ENCODE results near the gene IL5RA.

Gene IL5RA, protein sequence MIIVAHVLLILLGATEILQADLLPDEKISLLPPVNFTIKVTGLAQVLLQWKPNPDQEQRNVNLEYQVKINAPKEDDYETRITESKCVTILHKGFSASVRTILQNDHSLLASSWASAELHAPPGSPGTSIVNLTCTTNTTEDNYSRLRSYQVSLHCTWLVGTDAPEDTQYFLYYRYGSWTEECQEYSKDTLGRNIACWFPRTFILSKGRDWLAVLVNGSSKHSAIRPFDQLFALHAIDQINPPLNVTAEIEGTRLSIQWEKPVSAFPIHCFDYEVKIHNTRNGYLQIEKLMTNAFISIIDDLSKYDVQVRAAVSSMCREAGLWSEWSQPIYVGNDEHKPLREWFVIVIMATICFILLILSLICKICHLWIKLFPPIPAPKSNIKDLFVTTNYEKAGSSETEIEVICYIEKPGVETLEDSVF

DNA sequence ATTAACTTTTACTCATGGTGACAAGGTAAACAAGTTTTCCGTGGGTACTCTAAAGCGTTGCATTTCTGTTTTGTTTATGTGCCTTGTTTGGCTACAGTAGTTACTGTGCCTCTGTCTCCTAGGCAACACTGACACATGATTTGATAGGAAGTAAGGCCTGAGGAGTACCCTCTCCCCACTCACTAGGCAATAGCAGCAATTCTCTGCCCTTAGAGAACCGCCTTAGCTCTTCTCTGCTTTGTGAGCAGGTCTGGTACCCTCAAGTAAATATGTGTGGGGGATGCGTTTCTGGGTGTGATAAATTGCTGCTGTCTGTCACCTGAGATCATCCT, at the start of gene IL5RA:
Gene IL5RA (minus strand): TSS at position 76 of the 332 bp plus-strand sequence. CDS start 5,390 bp downstream, outside the sequence.
- DNase-seq: peak; percentile 77

DNA sequence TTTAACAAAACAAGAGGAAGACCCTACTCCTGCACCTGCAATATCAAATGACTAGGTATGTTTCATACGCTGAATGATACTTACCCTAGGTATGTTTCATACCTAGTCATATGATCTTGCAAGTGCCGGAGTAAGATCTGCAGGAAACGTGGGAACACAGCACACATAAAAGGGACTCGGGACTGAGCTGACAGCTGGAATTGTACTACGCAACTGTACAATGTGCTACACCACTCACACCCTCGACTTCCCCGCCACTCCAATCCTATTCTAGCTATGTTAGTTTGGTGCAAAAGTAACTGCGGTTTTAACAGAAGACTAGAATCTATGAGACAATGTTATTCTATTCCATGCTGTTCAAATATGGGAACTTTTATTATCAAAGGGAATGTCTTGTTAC, 47.3 kb upstream of the IL5RA start:
- no peak for DNase-seq

DNA sequence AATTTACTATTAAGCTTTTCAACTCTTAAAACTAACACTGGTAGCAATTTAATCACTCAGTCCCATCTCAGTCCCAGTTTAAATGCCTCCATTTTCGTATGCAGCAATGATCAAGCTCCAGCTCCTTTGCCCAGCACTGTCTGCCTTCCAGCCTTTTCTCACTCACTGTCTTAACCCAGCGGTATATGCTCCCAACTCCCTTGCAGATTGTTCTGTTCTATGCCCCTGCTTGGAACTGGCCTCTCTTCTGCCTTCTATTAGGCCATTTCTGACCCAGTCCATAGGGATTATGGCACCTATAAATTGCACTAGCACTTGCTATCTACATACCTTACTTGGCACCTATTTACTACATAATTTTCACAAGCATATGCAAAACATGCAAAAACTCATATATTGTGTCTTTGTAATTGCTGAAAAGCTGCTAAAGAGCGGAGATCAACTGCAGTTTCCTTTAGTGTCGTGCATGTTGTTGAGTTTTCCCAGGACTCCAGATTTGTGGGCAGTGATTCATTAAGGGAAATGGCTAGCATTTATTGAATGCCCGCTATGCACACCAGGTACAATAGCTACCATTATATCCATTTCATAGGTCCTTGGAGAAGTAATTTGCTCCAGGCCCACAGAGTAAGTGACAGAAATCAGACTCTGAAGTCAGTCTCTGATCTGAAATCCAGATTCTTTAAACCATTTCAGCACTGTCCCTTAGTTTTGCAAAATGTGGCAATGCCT, 44.9 kb upstream of the IL5RA start:
- DNase-seq: no peak

DNA sequence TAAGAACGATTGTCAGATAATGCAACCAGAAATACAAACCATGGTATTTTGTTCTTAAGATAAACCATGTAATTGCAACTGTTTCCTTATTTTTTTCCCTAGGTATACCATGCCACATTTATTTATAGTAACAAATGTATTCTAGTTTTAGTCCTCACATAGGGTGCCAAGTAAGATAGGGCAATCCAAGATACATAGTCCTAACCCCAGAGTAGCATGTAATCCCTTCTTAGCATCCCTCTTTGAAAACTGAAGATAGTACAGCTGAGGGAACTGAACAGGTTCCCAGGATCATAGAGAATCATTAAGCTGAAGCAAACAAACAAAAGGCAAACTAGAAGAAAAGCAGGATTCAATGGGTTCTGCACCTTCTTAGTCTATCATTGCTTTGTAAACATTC, 41.3 kb upstream of the IL5RA start:
- DNase-seq: no peak

DNA sequence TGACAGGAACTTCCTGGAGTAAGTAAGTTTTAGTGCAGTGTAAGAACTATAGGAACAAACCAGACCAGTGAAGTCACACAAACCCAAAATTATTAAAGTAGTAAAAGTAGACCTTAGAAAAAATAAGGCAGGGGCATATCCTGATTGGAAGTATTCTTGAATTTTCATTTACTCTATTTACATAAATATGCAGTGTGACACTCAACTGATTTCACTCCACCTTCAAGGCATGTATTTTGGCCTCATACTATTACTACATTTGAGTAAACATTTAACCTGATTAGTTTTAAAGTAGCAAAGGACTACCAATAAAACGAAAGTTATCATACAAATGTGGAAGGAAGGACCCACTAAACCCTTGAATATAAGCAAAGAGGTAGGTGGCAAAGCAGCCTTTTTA, 39.4 kb upstream of the IL5RA start:
- DNase-seq: no peak

DNA sequence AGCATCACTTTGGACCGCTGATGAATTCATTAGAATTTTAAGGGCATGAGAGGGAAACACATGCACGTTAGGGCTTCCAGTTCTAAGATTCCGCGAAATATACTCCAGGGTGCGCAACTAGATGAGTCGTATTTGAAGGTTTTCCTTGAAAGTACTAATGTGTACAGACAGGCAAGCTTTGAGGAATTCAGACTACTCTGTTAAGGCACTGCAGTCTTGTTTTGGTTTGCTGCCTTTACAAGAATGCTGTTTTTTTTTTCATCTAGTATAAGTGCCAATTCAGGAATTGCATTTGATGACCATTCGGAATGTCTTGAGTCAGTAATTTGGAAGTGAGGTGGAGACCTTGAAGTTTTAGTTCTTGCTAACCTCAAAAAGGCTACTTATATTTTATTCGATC, 35.7 kb upstream of the IL5RA start:
- DNase-seq: no peak

DNA sequence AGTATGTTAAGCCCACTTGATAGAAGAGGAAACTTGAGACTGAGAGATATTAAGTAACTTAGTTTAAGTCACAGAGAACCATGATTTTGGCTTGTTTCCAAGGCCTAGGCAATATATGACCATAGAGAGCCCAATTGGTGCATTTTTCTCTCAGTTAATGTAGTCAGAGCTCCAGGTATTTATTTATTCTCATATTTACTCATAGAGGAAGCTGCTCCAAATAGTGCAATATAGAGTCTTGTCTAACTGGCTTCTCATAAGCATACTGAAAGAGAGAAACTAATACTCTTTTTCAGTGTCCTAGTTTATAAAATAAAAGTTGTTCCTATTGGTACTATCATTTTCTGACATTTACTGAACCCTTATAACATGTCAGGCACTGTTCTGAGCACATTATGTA, 31.8 kb upstream of the IL5RA start:
- DNase-seq: no peak

- DNase-seq: no peak
Measured at GRCh38 chr3:3137526-3137925, 27.4 kb upstream of the IL5RA start.

DNA sequence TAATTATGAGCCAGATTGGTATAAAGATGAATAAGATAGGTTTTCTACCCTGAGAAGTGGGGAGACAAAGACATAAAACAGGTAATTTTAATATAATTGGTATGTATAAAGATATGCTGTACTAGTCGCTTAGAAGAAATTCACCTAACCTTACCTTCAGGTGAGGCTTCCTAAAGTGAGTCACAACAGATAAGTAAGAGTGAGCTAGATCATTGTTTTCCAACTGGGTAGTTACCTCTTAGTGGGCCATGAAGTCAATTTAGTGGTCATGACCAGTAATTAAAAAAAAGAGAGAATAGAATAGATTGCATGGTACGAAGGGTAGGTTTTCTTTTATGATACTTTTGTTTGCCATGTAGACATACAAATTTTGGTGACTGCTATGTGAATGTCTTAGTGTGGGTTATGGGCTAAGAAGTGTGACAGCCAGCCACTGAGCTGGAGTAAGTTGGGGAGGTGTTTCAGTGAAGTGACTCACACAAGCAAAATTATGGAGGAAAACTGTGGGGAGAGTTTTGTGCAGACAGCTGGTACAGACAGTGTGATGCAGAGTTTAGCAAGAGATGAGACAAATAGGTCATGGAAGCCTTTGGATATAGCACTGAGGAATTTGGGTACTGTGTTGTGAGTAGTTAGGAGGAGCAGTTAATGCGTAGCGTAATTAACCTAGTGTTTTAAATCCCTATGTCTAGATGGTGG, 24.7 kb upstream of the IL5RA start:
- no peak for DNase-seq

GRCh38 chr3:3133500-3133899, 23.3 kb upstream of the IL5RA start:
- no peak for DNase-seq

DNA sequence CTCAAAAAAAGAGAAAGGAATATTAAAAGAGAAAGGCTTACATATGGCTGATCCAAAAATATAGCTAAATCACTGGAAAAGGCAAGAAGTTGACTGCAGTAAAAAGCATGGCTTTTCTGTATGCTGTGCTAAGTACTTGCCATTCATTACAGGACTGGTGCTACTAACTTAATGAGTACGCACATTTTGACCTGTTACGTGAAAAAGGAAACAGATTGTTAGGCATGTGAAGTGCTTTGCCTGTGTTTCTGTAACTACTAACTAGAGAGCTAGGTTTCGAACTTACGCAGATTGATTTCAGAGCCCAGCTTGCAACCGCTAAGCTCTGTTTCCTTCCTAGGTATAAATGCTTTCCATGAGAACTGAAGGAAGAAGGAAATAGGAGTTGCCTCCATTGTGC, 19.4 kb upstream of the IL5RA start:
- no peak for DNase-seq

DNA sequence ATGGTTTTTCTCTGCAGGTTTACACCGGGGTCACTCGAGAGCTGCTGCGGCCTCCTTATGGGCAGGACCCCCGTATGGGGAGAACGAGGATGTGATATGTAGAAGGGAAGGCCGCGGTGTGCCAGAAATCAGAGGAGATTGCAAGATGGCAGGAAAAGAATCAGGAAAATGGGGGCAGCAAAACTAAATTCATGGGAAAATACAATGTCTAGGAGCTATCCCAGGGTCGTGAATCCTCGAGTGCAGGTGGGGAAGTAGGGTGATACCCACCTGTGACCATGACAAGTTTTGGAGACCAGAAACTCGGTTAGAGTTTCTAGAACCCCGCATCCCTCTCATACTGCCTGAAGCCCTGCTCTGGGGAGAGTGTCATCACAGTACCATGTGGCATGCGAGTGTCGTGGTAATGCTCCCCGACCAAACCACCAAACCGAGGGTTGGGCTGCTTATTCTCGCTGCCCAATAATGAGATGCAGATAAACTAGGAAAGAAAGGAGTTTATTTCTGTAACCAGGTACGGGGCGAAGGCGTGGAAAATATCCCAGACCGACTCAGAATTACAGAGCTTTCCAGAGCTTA, 17.3 kb upstream of the IL5RA start:
- DNase-seq: peak; percentile 59

- DNase-seq: peak; percentile 95
Measured at GRCh38 chr3:3126477-3127431, 16.6 kb upstream of the IL5RA start, which contains the start of gene TRNT1. Gene TRNT1 (plus strand): TSS chr3:3126940. CDS start chr3:3129041, 2,101 bp downstream.

- no peak for DNase-seq
Measured at GRCh38 chr3:3125977-3126376, 15.8 kb upstream of the IL5RA start.

DNA sequence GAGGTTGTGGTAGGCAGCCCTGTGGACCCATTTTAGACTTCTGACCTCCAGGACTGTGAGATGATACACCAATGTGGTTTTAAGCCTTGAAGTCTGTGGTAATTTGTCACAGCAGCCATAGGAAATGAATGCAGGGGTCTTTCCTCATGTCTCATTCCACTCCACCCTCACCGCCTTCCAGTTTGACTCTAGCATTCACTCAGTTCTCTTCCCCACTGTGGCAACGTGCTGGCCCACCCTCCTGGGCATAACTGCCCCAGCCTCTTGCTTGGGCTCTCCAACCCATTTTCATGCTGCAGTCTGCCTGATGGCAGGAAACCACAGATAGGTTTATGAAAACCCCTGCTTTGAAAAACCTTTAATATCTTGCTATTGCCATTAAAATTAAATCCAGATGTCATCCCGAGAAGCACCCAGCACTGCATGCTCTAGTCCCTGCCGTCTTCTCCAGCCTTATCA, 9.2 kb upstream of the IL5RA start:
- no peak for DNase-seq

- no peak for DNase-seq
Measured at GRCh38 chr3:3117651-3118050, 7.5 kb upstream of the IL5RA start.

GRCh38 chr3:3113042-3113709, 3.0 kb upstream of the IL5RA start:
- DNase-seq: no peak

- no peak for DNase-seq
Measured at GRCh38 chr3:3110749-3111361, 681 bp upstream of the IL5RA start.

DNA sequence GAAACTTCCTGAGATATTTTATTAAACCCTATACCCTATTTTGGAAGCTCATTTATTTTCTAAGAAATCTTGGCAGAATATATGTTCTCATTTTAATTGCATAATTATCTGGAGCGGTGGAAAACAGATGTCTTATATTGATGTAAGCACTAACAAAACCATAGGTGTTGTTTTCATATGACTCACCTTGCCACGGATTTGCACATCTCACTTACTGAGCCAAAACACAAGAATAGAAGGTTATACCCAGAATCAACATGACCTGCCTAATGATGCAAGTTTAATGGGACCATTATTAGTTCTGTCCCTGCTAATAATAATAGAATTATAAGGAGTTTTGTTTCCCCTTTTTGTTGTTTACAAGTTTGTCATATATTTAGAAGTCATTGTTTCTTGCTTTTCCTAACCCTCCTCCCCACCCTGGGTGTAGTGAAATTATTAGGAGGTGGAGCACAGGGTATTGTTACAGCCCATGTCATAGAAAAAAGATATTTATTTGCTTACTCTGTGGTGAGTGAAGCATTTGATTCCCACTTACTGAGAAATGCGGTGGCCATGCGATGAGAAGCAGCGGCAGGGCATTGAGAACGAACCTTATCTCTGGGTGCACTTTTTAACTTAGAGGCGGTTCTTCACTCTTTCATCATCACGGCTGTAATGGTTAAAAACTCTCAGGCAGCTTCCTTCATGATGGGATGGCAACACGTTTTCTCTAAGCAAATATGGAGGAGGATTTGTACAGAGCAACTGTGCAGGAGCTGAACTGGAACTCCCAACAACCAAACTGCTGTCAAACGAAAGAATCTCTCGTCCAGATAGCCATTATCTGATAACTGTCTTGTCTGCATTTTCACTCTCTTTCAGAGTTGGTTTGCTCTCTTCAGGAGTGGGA, 521 bp downstream of the IL5RA start:
- DNase-seq: peak; percentile 26

DNA sequence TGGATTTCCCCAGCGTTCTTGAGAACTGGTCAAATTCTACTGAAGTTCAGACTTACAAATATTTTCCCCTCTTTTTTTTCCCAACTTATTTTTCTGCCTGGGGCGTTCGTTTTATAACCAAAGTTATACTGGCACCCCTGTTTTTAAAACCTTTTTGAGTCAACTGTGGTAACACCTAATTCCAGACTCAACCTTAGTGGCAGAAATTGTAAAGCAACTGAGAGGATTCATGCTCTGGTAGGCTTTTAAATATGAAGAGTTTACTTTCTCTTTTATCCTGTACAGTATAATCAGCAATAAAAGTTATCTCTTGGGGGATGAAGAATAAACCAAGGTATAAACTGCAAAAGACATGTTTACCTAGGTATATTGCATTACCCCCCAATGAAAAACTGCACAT, 2.3 kb downstream of the IL5RA start:
- DNase-seq: no peak
